Left lobe of liver (tissue), 2 donors: ENCODE data around the gene STEAP2. TPM values are rescaled to one million over a fixed set of nuclear protein-coding genes. Genes with fewer than 3 reads are reported as not detected.
"Not testable (repeated sequence)": the region's sequence is repeated elsewhere in the genome, so short reads cannot be mapped to it uniquely, and the experiment has no call there.

Experiments
- ATAC-seq: fragments of 200-7000 bp; cut with Tn5 transposase; one replicate; pipeline ENCODE4 v1.9.1; 2020; ENCODE audit warnings: mild to moderate bottlenecking, moderate library complexity
- DNase-seq: peaks from one replicate; pipeline ENCODE4 v3.0.0-alpha.2; 2020; ENCODE audit warnings: low spot score
- total RNA-seq: library from RNA; stranded (reverse); gene quantifications from one replicate; pipeline ENCODE4 v1.2.1, GENCODE V29; 2021
- donor health status: DM: no; HTN: no; CAD: no; lungs with moderate emphysema.
- donor health status: DM: no; HTN: yes; CAD: no.

The STEAP2 gene
- 0.81 TPM for total RNA-seq

DNA sequence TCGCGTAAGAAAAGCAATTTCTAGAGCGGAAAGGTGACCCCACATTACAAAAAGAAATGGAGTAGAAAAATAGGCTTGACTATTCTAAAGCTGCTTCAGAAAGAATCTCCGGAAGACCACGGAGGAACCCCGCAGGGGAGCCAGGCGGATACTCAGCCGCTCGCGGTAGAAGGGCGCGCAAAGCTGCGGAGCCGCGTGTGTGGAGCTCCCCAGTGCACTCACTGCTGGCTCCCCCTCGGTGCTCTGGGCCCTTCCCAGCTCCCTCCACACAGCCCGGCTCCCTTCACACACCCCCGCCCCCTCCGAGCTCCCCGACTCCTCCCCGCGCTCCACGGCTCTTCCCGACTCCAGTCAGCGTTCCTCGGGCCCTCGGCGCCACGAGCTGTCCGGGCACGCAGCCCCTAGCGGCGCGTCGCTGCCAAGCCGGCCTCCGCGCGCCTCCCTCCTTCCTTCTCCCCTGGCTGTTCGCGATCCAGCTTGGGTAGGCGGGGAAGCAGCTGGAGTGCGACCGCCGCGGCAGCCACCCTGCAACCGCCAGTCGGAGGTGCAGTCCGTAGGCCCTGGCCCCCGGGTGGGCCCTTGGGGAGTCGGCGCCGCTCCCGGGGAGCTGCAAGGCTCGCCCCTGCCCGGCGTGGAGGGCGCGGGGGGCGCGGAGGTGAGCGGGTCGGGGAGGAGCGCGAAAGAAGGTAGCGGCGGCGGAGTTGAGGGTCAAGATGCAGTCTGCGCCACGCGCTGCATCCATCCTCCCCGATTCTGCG is at the start of gene STEAP2:
STEAP2 (plus strand) TSS at position 350 of the 758 bp plus-strand sequence. CDS start 13,343 bp downstream, outside the sequence.
- DNase-seq = peak; percentile 86
- ATAC-seq = peak; percentile 97

DNA sequence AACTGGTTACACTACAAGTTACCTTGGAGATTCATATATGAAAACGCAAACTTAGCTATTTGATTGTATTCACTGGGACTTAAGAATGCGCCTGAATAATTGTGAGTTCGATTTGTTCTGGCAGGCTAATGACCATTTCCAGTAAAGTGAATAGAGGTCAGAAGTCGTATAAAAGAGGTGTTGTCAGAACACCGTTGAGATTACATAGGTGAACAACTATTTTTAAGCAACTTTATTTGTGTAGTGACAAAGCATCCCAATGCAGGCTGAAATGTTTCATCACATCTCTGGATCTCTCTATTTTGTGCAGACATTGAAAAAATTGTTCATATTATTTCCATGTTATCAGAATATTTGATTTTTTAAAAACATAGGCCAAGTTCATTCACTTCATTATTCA is 48.0 kb upstream of the STEAP2 start:
- ATAC-seq = no peak

DNA sequence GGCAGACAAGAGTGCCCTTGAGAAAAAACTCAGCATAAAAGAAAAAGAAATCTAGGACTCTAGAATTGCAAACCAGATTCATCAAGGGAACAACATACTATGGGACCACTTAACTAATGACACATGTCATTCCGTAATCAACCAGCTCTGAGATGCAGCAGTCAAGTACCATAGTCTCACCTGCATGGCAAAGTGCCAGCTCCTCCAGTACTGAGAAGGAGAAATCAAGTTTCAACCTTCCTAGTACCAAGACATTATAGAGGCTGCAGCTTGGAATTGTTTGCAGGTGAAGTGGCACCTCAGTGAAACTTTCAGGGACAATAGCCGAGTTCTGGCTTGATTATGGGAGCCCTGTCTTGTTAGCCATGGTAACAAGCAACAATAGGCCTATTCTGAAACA is 45.8 kb upstream of the STEAP2 start:
- DNase-seq (no peak), ATAC-seq (no peak)

More for the DNA sequence above, 48.0 kb upstream of the STEAP2 start:
- no peak for DNase-seq

DNA sequence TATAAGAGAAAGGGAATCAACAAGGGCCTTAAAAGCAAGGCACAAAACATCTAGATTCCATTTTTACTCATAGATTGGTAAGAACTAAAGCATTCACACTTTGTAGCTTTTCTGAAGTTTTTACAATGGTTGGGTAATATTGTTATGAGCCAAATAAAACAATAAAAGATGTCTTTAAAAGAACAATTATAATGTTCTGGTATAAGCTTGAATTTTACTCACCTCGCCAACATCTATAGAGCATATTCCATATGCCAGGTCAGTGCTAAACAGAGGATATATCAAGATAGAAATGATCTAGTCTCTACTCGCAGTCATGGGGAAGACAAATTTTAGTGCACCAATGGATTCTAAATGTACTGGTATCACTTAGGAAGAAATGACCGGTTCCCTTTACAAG is 45.4 kb upstream of the STEAP2 start:
- no peak for ATAC-seq

DNA sequence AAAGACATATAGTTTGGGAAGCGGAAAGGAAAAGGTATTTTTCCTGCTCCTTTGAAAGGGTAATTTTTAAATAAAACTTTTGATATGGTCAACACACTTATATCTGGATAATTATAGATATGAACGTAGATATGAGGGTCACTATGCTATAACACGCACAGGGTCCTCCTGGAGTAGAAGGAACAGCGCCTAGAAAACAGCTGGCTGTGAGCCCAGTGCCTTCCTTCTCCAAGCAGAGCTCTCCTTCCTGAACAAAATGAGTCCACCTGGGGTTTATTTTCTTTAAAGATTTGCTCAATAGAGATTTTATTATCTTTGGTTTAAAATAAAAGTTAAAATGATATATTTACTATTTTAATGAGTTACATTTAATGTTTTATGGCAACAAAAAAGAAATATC is 44.2 kb upstream of the STEAP2 start:
- ATAC-seq (no peak), DNase-seq (no peak)

More for the DNA sequence above, 45.4 kb upstream of the STEAP2 start:
- no peak for DNase-seq

DNA sequence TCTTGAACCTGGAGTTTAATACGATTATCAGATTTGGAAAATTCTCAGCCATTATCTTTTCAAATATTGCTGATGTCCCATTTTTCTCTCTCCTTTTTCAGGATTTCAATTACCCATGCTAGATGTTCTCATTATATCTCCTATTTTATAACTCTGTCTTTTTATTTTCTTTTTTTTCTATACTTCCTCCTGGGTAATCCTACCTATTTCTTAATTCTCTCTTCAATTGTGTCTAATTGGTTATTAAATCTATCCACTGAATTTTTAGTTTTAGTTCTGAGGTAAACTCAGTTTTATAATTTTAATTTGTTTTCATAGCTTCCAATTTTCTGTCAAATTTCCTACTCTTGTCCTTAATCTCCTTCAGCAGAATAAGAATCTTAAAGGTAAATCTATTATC is 41.6 kb upstream of the STEAP2 start:
- no peak for ATAC-seq
- DNase-seq = no peak

DNA sequence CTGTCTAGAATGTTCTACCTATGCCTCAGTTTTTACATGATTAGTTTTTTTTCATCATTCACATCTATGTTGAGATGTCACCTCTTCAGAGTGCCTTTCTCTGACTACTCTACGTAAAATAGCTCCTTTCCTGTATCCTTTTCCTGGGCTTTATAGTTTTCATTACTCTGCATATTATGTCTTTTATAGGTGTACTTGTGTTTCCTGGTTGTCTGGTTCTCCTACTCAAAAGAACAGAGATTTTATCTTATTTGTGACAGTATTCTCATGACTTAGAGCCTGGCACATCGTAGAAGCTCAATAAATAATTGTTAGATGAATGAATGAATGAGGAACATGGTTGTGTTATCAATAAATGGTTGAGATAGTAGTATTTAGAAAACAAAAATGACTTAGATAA is 39.4 kb upstream of the STEAP2 start:
- DNase-seq (no peak), ATAC-seq (no peak)

DNA sequence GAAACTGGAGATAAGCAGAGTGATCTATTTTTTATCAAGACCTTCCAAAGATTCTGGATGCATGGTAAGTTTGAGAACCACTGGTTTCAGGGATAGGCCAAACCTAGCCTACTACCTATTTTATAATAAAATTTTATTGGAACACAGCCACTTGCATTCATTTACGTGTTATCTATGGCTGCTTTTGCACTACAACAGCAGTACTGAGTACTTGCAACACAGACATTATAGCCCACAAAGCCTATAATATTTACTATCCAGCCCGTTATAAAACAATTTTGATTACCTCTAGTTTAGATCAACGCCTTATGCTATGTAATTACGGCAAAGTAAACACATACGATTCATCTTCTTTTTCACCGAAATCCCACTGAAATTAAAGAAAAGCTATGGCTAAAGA is 38.9 kb upstream of the STEAP2 start:
- DNase-seq = no peak
- ATAC-seq = no peak

DNA sequence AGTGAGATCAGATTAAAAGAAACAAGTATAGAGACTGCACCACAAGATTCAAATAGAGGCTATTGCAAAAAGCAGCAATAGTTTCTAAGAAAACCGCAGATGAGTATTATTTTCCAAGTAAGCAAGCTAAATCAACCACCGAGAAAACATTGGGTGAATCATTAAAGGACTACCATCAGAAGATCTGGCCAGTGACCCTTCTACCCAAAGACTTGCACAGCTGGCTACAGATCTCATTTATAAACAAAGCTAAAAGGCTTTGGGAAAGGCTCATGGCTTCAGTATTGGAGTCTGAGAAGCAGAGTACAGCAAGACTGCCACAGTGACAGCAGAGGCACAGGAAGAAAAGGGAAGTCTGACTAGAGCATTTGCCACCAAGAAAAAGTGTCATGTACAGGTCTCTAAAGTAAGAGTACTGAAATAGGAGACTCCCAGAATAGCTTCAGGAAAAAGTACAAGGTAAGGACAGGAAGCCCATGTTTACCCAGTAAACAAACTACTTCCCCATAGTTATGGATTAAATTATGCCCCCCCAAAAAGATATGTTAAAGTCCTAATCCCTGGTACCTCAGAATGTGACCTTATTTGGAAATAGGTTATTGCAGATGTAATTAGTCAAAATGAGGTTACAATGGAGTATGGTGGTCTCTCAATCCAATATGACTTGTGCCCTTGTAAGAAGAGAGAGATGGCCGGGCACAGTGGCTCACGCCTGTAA is 38.3 kb upstream of the STEAP2 start:
- DNase-seq (no peak), ATAC-seq (peak; percentile 94)

DNA sequence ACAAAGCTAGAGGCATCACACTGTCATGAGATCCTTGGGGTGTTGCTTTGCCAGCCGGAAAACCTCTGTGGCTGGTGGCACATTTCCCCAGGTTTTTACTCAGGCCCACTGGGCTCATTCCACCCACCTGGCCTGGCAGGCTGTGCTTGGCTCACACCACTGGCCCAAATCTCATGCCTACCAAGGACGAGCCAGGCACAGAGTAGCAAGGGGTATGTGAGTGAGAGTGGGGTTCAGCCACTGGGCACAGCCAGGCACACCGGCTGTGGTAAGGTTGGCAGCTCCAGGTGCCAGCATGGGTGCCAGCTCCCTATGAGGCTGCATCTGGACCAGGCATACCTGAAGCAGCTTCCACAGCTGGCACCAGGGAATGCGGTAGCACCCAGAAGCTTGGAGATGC is 35.9 kb upstream of the STEAP2 start:
- DNase-seq = no peak

DNA sequence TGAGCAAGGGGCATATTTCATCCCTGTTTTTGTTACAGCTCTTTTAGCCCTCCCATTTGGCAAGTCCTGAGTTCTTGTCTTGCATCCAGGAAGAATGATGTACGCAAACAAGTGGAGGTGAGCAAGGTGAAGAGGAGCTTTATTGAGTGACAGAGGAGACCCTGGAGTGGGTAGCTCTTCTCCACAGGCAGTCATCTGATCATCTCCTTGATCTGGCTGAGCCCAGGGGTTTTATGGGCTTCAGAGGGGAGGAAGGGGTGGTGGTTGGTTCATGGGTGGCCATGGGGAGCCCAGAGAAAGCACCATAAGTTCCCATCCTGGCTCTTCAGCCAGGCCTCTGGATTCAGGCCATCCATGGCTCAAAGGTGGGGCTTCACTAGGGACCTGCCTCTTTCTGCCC is 35.3 kb upstream of the STEAP2 start:
- ATAC-seq (peak; percentile 12), DNase-seq (no peak)

More for the DNA sequence above, 35.9 kb upstream of the STEAP2 start:
- peak; percentile 30 for ATAC-seq

DNA sequence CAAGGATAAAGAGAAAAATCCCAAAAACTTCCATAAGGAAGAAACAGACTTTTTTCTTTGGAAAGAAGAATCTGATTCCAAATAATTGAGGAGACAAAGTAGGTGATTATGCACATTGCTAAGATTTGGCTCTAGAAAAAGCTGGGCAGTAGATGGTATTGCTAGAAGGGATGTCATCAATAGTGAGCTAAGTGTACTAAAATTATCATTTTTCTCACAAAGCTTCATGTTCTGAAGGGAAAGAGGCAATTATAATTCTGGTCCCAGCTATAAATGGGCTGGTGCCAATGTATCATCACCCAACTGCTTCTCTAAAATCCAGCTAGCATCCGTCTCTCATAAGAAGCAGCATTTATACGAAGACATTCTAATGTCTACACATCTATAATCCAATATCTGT is 33.4 kb upstream of the STEAP2 start:
- DNase-seq (no peak), ATAC-seq (no peak)

DNA sequence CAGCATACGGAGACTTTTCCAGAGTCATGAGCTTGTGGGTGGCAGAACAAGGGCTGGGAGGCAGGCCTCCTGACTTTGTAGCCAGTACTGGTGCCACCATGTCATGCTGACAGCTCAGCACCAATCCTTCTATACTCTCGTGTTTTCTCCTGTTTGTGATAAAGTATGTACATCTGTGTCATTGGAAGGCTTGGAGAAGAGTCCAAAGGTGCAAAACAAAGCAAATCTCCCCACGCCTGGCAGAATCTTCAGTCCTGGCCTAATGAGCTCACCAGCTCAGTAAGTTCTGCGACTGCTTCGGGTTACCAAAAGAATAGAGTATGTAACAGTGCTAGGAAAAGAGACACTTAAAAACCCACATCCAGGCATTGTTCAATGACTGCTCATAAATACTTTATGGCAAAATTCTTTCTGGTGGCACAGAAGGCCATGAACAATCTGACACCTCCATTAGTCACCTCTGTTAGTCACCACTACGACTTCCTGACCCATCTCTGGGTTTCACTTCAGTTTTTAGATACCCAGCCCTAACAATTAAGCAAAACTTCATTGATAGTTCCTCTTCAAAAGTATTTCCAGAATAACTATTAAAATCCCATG is 32.8 kb upstream of the STEAP2 start:
- ATAC-seq (no peak), DNase-seq (no peak)

DNA sequence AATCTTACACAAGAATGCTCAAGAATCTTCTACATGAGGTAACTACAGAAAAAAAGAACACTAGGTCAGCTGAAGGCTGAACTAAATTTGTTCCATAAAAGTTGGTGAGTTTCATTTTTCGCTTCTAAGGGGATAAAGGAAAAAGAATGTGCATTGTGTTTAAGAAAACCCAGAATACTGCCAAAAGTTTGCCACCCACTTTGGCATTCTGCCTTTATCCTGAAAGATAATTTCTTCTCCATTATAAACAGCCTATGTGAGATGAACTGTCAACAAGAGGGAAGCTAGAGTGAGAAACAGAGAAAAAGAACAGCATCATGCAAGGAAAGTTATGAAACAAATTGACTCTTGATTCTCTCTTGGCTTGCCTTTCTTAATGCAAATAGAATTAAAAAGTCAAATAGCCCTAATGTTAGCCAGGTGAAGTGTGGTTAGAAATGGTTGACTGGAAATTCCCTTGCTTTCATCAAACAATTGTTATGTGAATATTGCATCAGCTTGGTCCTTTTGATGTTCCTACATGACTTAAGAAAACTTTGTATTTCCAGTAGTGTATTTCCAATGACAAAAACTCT is 31.4 kb upstream of the STEAP2 start:
- DNase-seq (no peak), ATAC-seq (no peak)

DNA sequence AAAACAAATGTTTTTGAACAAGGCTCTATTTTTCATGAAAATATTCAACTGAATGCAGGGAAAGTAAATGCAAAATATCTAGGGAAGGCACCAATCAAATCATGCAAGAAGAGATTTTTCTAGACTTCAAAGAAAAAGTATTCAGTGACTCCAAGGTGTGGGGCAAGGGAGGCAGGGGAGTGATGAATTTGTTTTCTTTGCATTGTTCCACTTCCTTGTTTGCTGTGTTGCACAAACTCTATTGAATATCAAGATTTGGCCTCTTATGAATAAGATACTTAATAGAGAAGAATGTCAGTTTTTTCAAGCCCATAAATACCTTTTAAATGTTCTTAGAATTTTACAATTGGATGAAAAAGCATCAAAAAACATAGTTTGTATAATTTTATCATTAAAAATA is 30.9 kb upstream of the STEAP2 start:
- DNase-seq = no peak
- ATAC-seq = no peak

DNA sequence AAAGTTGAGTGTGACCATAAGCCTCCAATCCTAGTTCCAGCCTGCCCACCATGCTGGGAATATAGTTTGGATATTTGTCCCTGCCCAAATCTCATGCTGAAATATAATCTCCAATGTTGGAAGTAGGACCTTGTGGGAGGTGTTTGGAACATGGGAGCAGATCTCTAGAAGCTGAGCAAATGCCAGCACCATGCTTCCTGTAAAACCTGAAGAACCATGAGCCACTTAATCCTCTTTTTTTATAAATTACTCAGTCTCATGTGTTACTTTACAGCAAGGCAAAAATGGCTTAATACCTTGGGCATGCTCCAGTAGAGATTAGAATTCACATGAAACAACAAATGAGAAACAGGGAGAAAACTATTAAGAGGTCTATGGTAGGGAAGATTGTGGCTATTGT is 30.1 kb upstream of the STEAP2 start:
- ATAC-seq (no peak), DNase-seq (no peak)

DNA sequence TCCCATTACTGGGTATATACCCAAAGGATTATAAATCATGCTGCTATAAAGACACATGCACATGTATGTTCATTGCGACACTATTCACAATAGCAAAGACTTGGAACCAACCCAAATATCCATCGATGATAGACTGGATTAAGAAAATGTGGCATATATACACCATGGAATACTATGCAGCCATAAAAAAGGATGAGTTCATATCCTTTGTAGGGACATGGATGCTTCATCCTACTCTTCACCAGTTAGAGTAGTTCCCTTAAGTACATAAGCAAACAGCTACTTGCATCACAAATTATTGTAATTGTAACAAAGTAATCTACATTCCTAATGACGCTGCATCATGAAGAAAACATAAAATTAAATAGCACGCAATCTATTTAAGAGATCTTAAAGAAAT is 25.2 kb upstream of the STEAP2 start:
- ATAC-seq, DNase-seq: not testable (repeated sequence)

DNA sequence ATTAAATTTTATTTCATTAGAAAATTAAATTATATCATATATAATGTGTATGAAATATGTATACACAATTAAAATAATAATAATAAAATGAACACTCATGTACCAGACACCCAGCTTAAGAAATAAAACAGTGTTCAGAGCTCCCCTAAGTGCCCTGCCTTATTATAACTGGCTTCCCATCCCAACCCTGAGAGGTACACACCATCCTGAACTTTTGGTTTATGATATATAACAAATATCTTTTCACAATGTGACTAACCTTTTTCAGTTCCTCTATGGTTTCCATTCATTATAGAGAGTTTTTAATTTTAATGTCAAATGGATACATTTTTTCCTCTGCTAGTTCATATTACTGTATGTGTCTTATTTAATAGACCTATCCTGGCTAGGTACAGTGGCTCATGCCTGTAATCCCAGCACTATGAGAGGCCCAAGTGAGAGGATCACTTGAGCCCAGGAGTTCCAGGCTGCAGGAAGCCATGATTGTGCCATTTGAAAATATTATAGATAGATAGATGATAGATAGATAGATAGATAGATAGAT is 24.0 kb upstream of the STEAP2 start:
- no peak for ATAC-seq
- no peak for DNase-seq

DNA sequence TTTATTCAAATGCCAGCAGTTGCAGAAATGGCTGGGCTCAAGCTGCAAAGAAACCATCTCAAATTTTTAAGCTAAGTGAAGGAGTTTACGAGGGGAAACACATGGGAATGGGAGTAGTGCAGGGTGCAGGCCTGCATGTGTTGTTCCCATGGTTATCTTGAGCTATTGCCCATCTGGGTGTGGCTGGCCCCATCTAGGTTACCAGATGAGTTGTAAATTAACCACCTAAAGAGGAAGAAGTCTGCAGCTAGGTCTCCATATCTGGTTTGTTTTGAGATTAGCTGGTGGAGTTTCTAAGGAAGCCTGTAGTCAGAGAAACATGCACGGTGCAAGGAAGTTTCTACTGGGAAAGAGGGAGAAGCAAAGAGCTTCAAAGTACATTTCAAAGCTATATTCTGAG is 23.3 kb upstream of the STEAP2 start:
- DNase-seq (no peak), ATAC-seq (peak; percentile 84)

DNA sequence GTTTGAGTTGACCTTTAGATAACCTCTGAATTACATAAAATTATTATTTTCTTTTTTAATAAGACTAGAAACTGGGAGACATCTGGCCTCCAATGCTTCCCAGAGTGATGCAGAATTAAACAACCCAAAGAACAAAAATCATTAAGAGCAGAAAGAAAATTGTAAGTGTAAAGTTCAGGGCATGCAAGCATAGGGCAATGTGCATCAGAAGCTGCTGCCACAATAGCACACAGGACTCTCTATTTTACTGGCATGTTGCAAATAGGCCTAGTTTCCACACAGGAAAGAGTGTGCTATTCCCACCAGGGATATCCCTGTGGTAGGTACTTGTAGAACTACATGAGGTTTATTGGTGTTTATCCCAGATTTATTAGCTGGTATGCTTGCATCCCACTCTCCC is 20.5 kb upstream of the STEAP2 start:
- DNase-seq (no peak), ATAC-seq (peak; percentile 45)

DNA sequence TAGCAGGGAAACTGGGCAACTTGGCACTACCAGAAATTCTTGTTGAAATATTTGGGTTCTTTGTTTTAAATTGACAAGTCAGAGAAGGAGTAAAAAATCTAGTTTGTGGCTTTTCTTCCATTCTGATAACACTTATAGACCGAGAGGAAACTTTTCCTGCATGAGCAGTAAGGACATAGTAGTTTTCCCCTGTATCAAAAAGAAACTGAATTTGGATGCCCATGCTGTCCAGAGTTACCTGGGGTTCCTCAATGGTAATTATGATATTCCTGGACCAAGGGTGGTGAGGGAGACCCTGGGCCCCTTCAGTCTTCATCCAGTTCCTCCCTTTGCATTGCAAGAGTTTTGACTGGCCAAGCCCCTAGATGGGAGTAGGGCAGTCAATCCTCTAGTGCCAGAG is 19.9 kb upstream of the STEAP2 start:
- no peak for ATAC-seq
- no peak for DNase-seq
